ENCODE results near the gene BSPH1. TPM values are rescaled to one million over a fixed set of nuclear protein-coding genes. Genes with fewer than 3 reads are reported as not detected.

The BSPH1 gene
- total and polyA plus RNA-seq, 2 of the 13 experiments (the other 11 are each of a cell fraction or from before 2014, with no cell fraction given), result not detected

DNA sequence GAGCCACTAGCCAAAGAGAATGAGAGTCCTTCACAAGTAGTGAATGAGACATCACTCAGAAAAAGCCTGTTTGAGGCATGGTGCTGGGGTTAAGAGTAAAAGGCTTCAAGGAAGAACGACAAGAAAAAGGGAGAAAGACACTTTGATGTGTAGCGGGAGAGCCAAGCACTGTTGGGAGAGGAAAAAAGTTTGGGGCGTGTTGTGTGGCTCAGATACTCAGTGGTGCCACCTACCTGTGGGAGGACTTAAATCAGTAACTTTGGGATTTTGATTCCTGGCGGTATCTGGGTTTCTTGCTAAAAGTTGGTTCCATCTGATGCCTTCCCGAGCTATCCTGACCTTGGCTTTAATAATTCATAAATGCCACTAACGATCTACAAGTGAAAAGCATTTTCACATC, 14.8 kb upstream of the BSPH1 start (continued):
- TF ChIP-seq, protein P1, sequence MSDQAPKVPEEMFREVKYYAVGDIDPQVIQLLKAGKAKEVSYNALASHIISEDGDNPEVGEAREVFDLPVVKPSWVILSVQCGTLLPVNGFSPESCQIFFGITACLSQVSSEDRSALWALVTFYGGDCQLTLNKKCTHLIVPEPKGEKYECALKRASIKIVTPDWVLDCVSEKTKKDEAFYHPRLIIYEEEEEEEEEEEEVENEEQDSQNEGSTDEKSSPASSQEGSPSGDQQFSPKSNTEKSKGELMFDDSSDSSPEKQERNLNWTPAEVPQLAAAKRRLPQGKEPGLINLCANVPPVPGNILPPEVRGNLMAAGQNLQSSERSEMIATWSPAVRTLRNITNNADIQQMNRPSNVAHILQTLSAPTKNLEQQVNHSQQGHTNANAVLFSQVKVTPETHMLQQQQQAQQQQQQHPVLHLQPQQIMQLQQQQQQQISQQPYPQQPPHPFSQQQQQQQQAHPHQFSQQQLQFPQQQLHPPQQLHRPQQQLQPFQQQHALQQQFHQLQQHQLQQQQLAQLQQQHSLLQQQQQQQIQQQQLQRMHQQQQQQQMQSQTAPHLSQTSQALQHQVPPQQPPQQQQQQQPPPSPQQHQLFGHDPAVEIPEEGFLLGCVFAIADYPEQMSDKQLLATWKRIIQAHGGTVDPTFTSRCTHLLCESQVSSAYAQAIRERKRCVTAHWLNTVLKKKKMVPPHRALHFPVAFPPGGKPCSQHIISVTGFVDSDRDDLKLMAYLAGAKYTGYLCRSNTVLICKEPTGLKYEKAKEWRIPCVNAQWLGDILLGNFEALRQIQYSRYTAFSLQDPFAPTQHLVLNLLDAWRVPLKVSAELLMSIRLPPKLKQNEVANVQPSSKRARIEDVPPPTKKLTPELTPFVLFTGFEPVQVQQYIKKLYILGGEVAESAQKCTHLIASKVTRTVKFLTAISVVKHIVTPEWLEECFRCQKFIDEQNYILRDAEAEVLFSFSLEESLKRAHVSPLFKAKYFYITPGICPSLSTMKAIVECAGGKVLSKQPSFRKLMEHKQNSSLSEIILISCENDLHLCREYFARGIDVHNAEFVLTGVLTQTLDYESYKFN (CRISPR knock-in tag; conservative IDR thresholded peaks at IDR 0.05), result no peak

DNA sequence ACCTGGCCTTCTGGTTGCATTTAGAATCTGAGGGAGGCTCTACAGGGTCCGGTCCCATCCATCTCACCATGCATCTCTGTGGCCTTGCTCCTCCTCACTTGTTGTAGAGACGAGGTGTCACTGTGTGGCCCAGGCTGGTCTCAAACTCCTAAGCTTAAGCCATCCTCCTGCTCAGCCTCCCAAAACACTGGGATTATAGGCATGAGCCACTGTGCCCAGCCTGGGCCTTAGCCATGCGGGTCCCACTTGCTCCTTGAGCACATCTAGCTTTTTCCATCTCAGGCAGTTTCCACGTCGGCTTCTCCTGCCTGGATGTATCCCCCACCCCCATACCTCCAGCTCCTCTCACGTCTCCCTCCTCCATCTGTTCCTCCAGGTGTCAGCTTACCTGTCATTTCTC, 12.3 kb upstream of the BSPH1 start:
- Histone ChIP-seq H4K20me1 (ENCODE audit: insufficient read depth, low read length) (no peaks in the 10 kb centered on the region), H3K27ac (ENCODE audit: extremely low read length, insufficient read depth, low read length) (no peak overlapping the region), H3K4me3 (replicated peaks in 1 of 3; ENCODE audit: insufficient read depth in 1 of 3, low read depth in 2 of 3, low read length in 3 of 3) (no peak overlapping the region), H3K79me2 (ENCODE audit: insufficient read depth, low read length) (no peaks in the 10 kb centered on the region), H3K4me2 (ENCODE audit: low read depth, low read length) (no peak overlapping the region), H2AFZ (ENCODE audit: low read length) (no peak overlapping the region), H3K4me1 (ENCODE audit: insufficient read depth, low read length) (no peaks in the 10 kb centered on the region), H3K27me3 (ENCODE audit: control insufficient read depth in 1 of 2, insufficient read depth in 2 of 2, low read length in 2 of 2) (no peaks in the 10 kb centered on the region; a peak in 1 of 5 replicates), H3K9ac (ENCODE audit: insufficient read depth, low read depth, low read length) (no peak overlapping the region), H3K9me3 (ENCODE audit: low read length) (0 out of 2 replicates have a peak, but pooled peaks cover 4% of the 10 kb centered on the region), H3K36me3 (replicated peaks in 1 of 2; ENCODE audit: control insufficient read depth in 1 of 2, insufficient read depth in 2 of 2, low read length in 2 of 2) (no peaks in the 10 kb centered on the region)
- ATAC-seq, result no peak
- in situ Hi-C loops (cut with HindIII; ENCODE audit: extremely low pct_ligation_motif_present, low pct_unique_long_range_greater_than_20kb), result no loop called here
- BruUV-seq (replicated peaks), result no TSS peak
- CTCF ChIA-PET (ENCODE audit: low intra/inter-chr PET ratio, low total read pairs), result no interaction called here
- no peak for DNase-seq (ENCODE audit: low spot score)
- WGBS (ENCODE audit: low lambda C conversion rate), result 44% methylated on average over 5 of the region's 6 CpGs
- no peak for FAIRE-seq
- intact Hi-C loops (cut with micrococcal nuclease; ENCODE audit: unreplicated experiment), result no loop called here
- POLR2A ChIA-PET, result no interaction called here
- TF ChIP-seq ZFAT (CRISPR knock-in tag; conservative IDR thresholded peaks at IDR 0.05), result no peak
- TF ChIP-seq ZNF598 (CRISPR knock-in tag; IDR thresholded peaks at IDR 0.05; ENCODE audit: borderline replicate concordance), result no peak
- TF ChIP-seq SKIL (CRISPR knock-in tag; IDR thresholded peaks at IDR 0.05; ENCODE audit: borderline replicate concordance), result no peak
- no peak for TF ChIP-seq ZNF839 (CRISPR knock-in tag; IDR thresholded peaks at IDR 0.05; ENCODE audit: borderline replicate concordance)
- TF ChIP-seq GZF1 (CRISPR knock-in tag; IDR thresholded peaks at IDR 0.05), result no peak
- no peak for TF ChIP-seq GFI1 (CRISPR knock-in tag; IDR thresholded peaks at IDR 0.05; ENCODE audit: borderline replicate concordance)
- TF ChIP-seq ZNF563 (CRISPR knock-in tag; IDR thresholded peaks at IDR 0.05), result no peak
- no peak for TF ChIP-seq TP53 (CRISPR knock-in tag; conservative IDR thresholded peaks at IDR 0.05)
- TF ChIP-seq EP300 (IDR thresholded peaks at IDR 0.05; ENCODE audit: low read depth in 2 of 2, low read length in 2 of 2), result no peak
- TF ChIP-seq EP300 (CRISPR knock-in tag; IDR thresholded peaks at IDR 0.05; ENCODE audit: borderline replicate concordance), result no peak
- no peak for TF ChIP-seq KDM3A (CRISPR knock-in tag; IDR thresholded peaks at IDR 0.05; ENCODE audit: low read depth)
- TF ChIP-seq UBTF (CRISPR knock-in tag; IDR thresholded peaks at IDR 0.05), result no peak
- TF ChIP-seq FIP1L1 (IDR thresholded peaks at IDR 0.05; ENCODE audit: borderline replicate concordance, insufficient read depth, low read depth, low read length), result no peak
- TF ChIP-seq HDAC1 (CRISPR knock-in tag; IDR thresholded peaks at IDR 0.05), result no peak
- TF ChIP-seq RFX5 (IDR thresholded peaks at IDR 0.05; ENCODE audit: low read depth, low read length), result no peak
